ENCODE results near the gene TMSB4X. TPM values are rescaled to one million over a fixed set of nuclear protein-coding genes. Genes with fewer than 3 reads are reported as not detected.
"Not testable (repeated sequence)": the region's sequence is repeated elsewhere in the genome, so short reads cannot be mapped to it uniquely, and the experiment has no call there.

TMSB4X gene
- total and polyA plus RNA-seq, 2 experiments from 2014 or later: 3,286 to 9,298 TPM

GRCh38 chrX:12961196-12961718, 13.7 kb upstream of the TMSB4X start:
- no peaks in the 10 kb centered on the region for H4K20me1 ChIP-seq (ENCODE audit: insufficient read depth)
- H3K36me3 ChIP-seq (ENCODE audit: low read depth): no peaks in the 10 kb centered on the region
- WGBS, 2 experiments (ENCODE audit: low coverage in 1 of 2, low lambda C conversion rate in 2 of 2, missing lambda C conversion rate in 2 of 2): 90 to 94% methylated on average over 2 of the region's 2 CpGs
- no peak overlapping the region for H3K9ac ChIP-seq
- no peaks in the 10 kb centered on the region for H3F3A ChIP-seq (ENCODE audit: insufficient read depth)
- no peak for TF ChIP-seq EZH2 (IDR thresholded peaks at IDR 0.05; ENCODE audit: insufficient read depth, poor library complexity, severe bottlenecking)
- no peak overlapping the region for H2AFZ ChIP-seq
- no peaks in the 10 kb centered on the region for H3K27me3 ChIP-seq (replicated peaks; ENCODE audit: insufficient read depth)
- H3K4me2 ChIP-seq (ENCODE audit: unreplicated experiment): no peak overlapping the region
- no peak overlapping the region for H3K4me3 ChIP-seq
- H3K27ac ChIP-seq: no peak overlapping the region
- in situ Hi-C loops (cut with MboI): loop anchor here (10.0 kb wide), 1 partner anchor 534 kb away; no protein-coding TSS in a partner anchor
- H3K9me2 ChIP-seq (ENCODE audit: insufficient read depth): no peaks in the 10 kb centered on the region
- H3K79me2 ChIP-seq (ENCODE audit: insufficient read depth): no peaks in the 10 kb centered on the region
- no peaks in the 10 kb centered on the region for H3K9me3 ChIP-seq (ENCODE audit: low read depth)
- peaks cover 8% of the 10 kb centered on the region for H3K4me1 ChIP-seq (ENCODE audit: insufficient read depth)
- peak; percentile 19 for DNase-seq

GRCh38 chrX:12962041-12962504, 12.8 kb upstream of the TMSB4X start:
- in situ Hi-C loops (cut with MboI): loop anchor here (10.0 kb wide), 1 partner anchor 533 kb away; no protein-coding TSS in a partner anchor

GRCh38 chrX:12963210-12963850, 11.6 kb upstream of the TMSB4X start:
- not testable (repeated sequence) for H3K79me2 ChIP-seq (ENCODE audit: insufficient read depth); H3K27me3 ChIP-seq (replicated peaks; ENCODE audit: insufficient read depth); H3K4me3 ChIP-seq; H3K4me1 ChIP-seq (ENCODE audit: insufficient read depth); H3K9me2 ChIP-seq (ENCODE audit: insufficient read depth); H2AFZ ChIP-seq; DNase-seq; H3F3A ChIP-seq (ENCODE audit: insufficient read depth); H4K20me1 ChIP-seq (ENCODE audit: insufficient read depth); H3K4me2 ChIP-seq (ENCODE audit: unreplicated experiment); H3K9me3 ChIP-seq (ENCODE audit: low read depth); H3K9ac ChIP-seq; H3K36me3 ChIP-seq (ENCODE audit: low read depth); H3K27ac ChIP-seq
- in situ Hi-C loops (cut with MboI): loop anchor here (10.0 kb wide), 1 partner anchor 531 kb away; no protein-coding TSS in a partner anchor
- 100% methylated on average over 7 of the region's 52 CpGs; no CpG with 5 or more reads in 1 of the 2 experiments for WGBS, 2 experiments (ENCODE audit: low coverage in 1 of 2, low lambda C conversion rate in 2 of 2, missing lambda C conversion rate in 2 of 2)

More at GRCh38 chrX:12962041-12962504, 12.8 kb upstream of the TMSB4X start:
- Histone ChIP-seq H3K9me2 (ENCODE audit: insufficient read depth) (no peaks in the 10 kb centered on the region), H3K9me3 (ENCODE audit: low read depth) (no peaks in the 10 kb centered on the region), H3K27ac (no peak overlapping the region), H2AFZ (no peak overlapping the region), H3K9ac (no peak overlapping the region), H3F3A (ENCODE audit: insufficient read depth) (no peaks in the 10 kb centered on the region), H3K4me2 (ENCODE audit: unreplicated experiment) (no peak overlapping the region), H3K4me3 (no peak overlapping the region), H3K36me3 (ENCODE audit: low read depth) (no peaks in the 10 kb centered on the region), H4K20me1 (ENCODE audit: insufficient read depth) (no peaks in the 10 kb centered on the region), H3K79me2 (ENCODE audit: insufficient read depth) (no peaks in the 10 kb centered on the region), H3K4me1 (ENCODE audit: insufficient read depth) (0 out of 2 replicates have a peak, but pooled peaks cover under 1% of the 10 kb centered on the region), H3K27me3 (replicated peaks; ENCODE audit: insufficient read depth) (no peaks in the 10 kb centered on the region)
- DNase-seq: no peak
- TF ChIP-seq EZH2 (IDR thresholded peaks at IDR 0.05; ENCODE audit: insufficient read depth, poor library complexity, severe bottlenecking): no peak
- no peak for TF ChIP-seq EZH2phosphoT487 (IDR thresholded peaks at IDR 0.05; ENCODE audit: insufficient read depth, low read depth)
- 89 to 92% methylated on average over 4 of the region's 4 CpGs for WGBS, 2 experiments (ENCODE audit: low coverage in 1 of 2, low lambda C conversion rate in 2 of 2, missing lambda C conversion rate in 2 of 2)

- no peaks in the 10 kb centered on the region for H3K9me2 ChIP-seq (ENCODE audit: insufficient read depth)
- no peaks in the 10 kb centered on the region for H4K20me1 ChIP-seq (ENCODE audit: insufficient read depth)
- no peak overlapping the region for H2AFZ ChIP-seq
- H3K27me3 ChIP-seq (replicated peaks; ENCODE audit: insufficient read depth): no peaks in the 10 kb centered on the region
- 89 to 98% methylated on average over 6 of the region's 6 CpGs for WGBS, 2 experiments (ENCODE audit: low coverage in 1 of 2, low lambda C conversion rate in 2 of 2, missing lambda C conversion rate in 2 of 2)
- DNase-seq: no peak
- H3K4me1 ChIP-seq (ENCODE audit: insufficient read depth): no peaks in the 10 kb centered on the region
- no peak overlapping the region for H3K9ac ChIP-seq
- no peaks in the 10 kb centered on the region for H3F3A ChIP-seq (ENCODE audit: insufficient read depth)
- in situ Hi-C loops (cut with MboI): loop anchor here (10.0 kb wide), 1 partner anchor 529 kb away; no protein-coding TSS in a partner anchor
- no peak overlapping the region for H3K27ac ChIP-seq
- H3K9me3 ChIP-seq (ENCODE audit: low read depth): no peaks in the 10 kb centered on the region
- no peak for TF ChIP-seq EZH2phosphoT487 (IDR thresholded peaks at IDR 0.05; ENCODE audit: insufficient read depth, low read depth)
- no peak for TF ChIP-seq EZH2 (IDR thresholded peaks at IDR 0.05; ENCODE audit: insufficient read depth, poor library complexity, severe bottlenecking)
- no peak overlapping the region for H3K4me3 ChIP-seq
- no peak overlapping the region for H3K4me2 ChIP-seq (ENCODE audit: unreplicated experiment)
- no peaks in the 10 kb centered on the region for H3K79me2 ChIP-seq (ENCODE audit: insufficient read depth)
- H3K36me3 ChIP-seq (ENCODE audit: low read depth): no peaks in the 10 kb centered on the region
Measured at GRCh38 chrX:12965131-12965940, 9.6 kb upstream of the TMSB4X start.
